H1 (cell line): ENCODE measurements around the gene UNC79. TPM values are rescaled to one million over a fixed set of nuclear protein-coding genes. Genes with fewer than 3 reads are reported as not detected.

Experiments used
- CTCF ChIA-PET: fragments of 300-600 bp; sonication (Branson Sonifier 250); formaldehyde crosslinking; loops from one replicate; lab custom pipeline; 2021; ENCODE audit not compliant: partially characterized antibody; lab: Charles Lee
- POLR2A ChIA-PET: fragments of 300-600 bp; sonication (Branson Sonifier 250); formaldehyde crosslinking; loops from one replicate; lab custom pipeline; 2021; ENCODE audit warnings: inconsistent platforms; ENCODE audit not compliant: partially characterized antibody; lab: Charles Lee
- DNase-seq, 2 experiments: peaks; one replicate each; pipeline versions ENCODE4 v3.0.0 to v3.0.0-alpha.2; 2010 to 2022; ENCODE audit warnings: low spot score in 2 of 2, low read depth in 1 of 2, mixed read lengths in 1 of 2
- FAIRE-seq: peaks from 2 replicates; lab custom pipeline; 2011; peaks lifted over from hg19 to GRCh38; lab: Jason Lieb, UNC
- H2AFZ ChIP-seq: 2 replicates; pipeline ENCODE4 v1.8.1; 2012; ENCODE audit warnings: low read length, inconsistent platforms
- H2AK5ac ChIP-seq: 2 replicates; pipeline ENCODE4 v1.6.1; 2013; ENCODE audit warnings: low read depth, low read length
- H2BK120ac ChIP-seq: replicated peaks from 2 replicates; pipeline ENCODE3; 2013; ENCODE audit warnings: low read depth, low read length, inconsistent platforms
- H2BK12ac ChIP-seq: 2 replicates; pipeline ENCODE4 v1.6.1; 2013; ENCODE audit warnings: low read depth, low read length
- H2BK15ac ChIP-seq: 2 replicates; pipeline ENCODE4 v1.6.1; 2013; ENCODE audit warnings: low read length
- H2BK20ac ChIP-seq: 2 replicates; pipeline ENCODE4 v1.6.1; 2013; ENCODE audit warnings: low read length
- H2BK5ac ChIP-seq: 2 replicates; pipeline ENCODE4 v1.6.1; 2013; ENCODE audit warnings: low read depth, low read length
- H3K14ac ChIP-seq: 2 replicates; pipeline ENCODE4 v1.6.1; 2013; ENCODE audit warnings: inconsistent platforms; ENCODE audit not compliant: insufficient read length
- H3K18ac ChIP-seq: 2 replicates; pipeline ENCODE4 v1.6.1; 2013; ENCODE audit warnings: low read length; ENCODE audit errors: extremely low read depth
- H3K23ac ChIP-seq: 2 replicates; pipeline ENCODE4 v1.6.1; 2013; ENCODE audit warnings: inconsistent platforms; ENCODE audit not compliant: insufficient read length
- H3K23me2 ChIP-seq: 2 replicates; pipeline ENCODE4 v1.6.1; 2013; ENCODE audit warnings: low read depth, low read length
- H3K27ac ChIP-seq: 2 replicates; pipeline ENCODE4 v1.6.1; 2011; ENCODE audit warnings: low read depth, low read length, inconsistent platforms
- H3K27me3 ChIP-seq, 4 experiments: replicated peaks in 1 of 4; 1 replicate in 1 of 4; 2 replicates in 3 of 4; pipeline versions ENCODE4 v1.6.1 to v1.8.1; 2011 to 2013; ENCODE audit warnings: low read length in 3 of 4, mild to moderate bottlenecking in 3 of 4, inconsistent platforms in 2 of 4, mixed read lengths in 2 of 4, moderate library complexity in 1 of 4; ENCODE audit not compliant: control insufficient read depth in 3 of 4, insufficient read depth in 3 of 4; ENCODE audit errors: extremely low read depth in 1 of 4
- H3K36me3 ChIP-seq, 4 experiments: 2 replicates each; pipeline versions ENCODE4 v1.6.1 to v1.8.1; 2011 to 2013; ENCODE audit warnings: mild to moderate bottlenecking in 4 of 4, low read length in 3 of 4, moderate library complexity in 2 of 4, control low read depth in 1 of 4, inconsistent platforms in 1 of 4; ENCODE audit not compliant: insufficient read depth in 4 of 4, control insufficient read depth in 2 of 4
- H3K4ac ChIP-seq: replicated peaks from 2 replicates; pipeline ENCODE3; 2013; ENCODE audit warnings: low read length, low read depth, mixed read lengths, inconsistent platforms; ENCODE audit not compliant: insufficient read length
- H3K4me1 ChIP-seq, 4 experiments: replicated peaks in 1 of 4; 1 replicate in 1 of 4; 2 replicates in 3 of 4; pipeline versions ENCODE4 v1.6.1 to v1.8.1; 2011 to 2013; ENCODE audit warnings: low read length in 3 of 4, inconsistent platforms in 2 of 4, mixed read lengths in 1 of 4; ENCODE audit not compliant: insufficient read depth in 4 of 4, control insufficient read depth in 3 of 4
- H3K4me2 ChIP-seq, 2 experiments: 2 replicates each; pipeline versions ENCODE4 v1.6.1 to v1.8.1; 2011 to 2013; ENCODE audit warnings: low read depth in 2 of 2, low read length in 2 of 2, control low read depth in 1 of 2, inconsistent platforms in 1 of 2, mild to moderate bottlenecking in 1 of 2; ENCODE audit not compliant: insufficient read depth in 1 of 2
- H3K4me3 ChIP-seq, 4 experiments: fragments of 200-600, 300-600 bp in 1 of 4; sonication (generic), shearing (Covaris generic), sonication (Bioruptor Twin) in 1 of 4; 2 replicates each; pipeline versions ENCODE4 v1.5.1 to v1.8.1; 2011 to 2016; ENCODE audit warnings: low read length in 4 of 4, low read depth in 3 of 4, control low read depth in 2 of 4, inconsistent platforms in 2 of 4, mild to moderate bottlenecking in 2 of 4, mixed read lengths in 1 of 4, moderate library complexity in 1 of 4; ENCODE audit not compliant: insufficient read depth in 2 of 4; ENCODE audit errors: extremely low read depth in 1 of 4
- H3K56ac ChIP-seq: replicated peaks from 2 replicates; pipeline ENCODE3; 2013; ENCODE audit warnings: low read depth, mild to moderate bottlenecking, mixed read lengths, low read length, inconsistent platforms; ENCODE audit not compliant: insufficient read length
- H3K79me1 ChIP-seq: 2 replicates; pipeline ENCODE4 v1.6.1; 2013; ENCODE audit warnings: low read depth, low read length, control low read depth
- H3K79me2 ChIP-seq, 2 experiments: 2 replicates each; pipeline versions ENCODE4 v1.6.1 to v1.8.1; 2012 to 2013; ENCODE audit warnings: low read length in 2 of 2, mild to moderate bottlenecking in 2 of 2, inconsistent platforms in 1 of 2; ENCODE audit not compliant: insufficient read depth in 2 of 2, control insufficient read depth in 1 of 2
- H3K9ac ChIP-seq, 4 experiments: replicated peaks in 1 of 4; 1 replicate in 1 of 4; 2 replicates in 3 of 4; pipeline versions ENCODE4 v1.6.1 to v1.8.1; 2011 to 2013; ENCODE audit warnings: low read depth in 3 of 4, low read length in 3 of 4, control low read depth in 2 of 4, mild to moderate bottlenecking in 2 of 4, moderate library complexity in 2 of 4, inconsistent platforms in 1 of 4; ENCODE audit errors: extremely low read depth in 1 of 4
- H3K9me3 ChIP-seq, 2 experiments: 2 replicates each; pipeline versions ENCODE4 v1.6.1 to v1.8.1; 2012 to 2013; ENCODE audit warnings: mild to moderate bottlenecking in 2 of 2, moderate library complexity in 2 of 2, control low read depth in 1 of 2, inconsistent platforms in 1 of 2, low read depth in 1 of 2, low read length in 1 of 2, mixed read lengths in 1 of 2; ENCODE audit not compliant: insufficient read depth in 2 of 2
- H4K20me1 ChIP-seq, 2 experiments: replicated peaks in 1 of 2; 2 replicates each; pipeline versions ENCODE3 to v1.8.1; 2011 to 2013; ENCODE audit warnings: inconsistent platforms in 2 of 2, low read length in 2 of 2, mild to moderate bottlenecking in 1 of 2; ENCODE audit not compliant: insufficient read depth in 2 of 2, control insufficient read depth in 1 of 2
- H4K5ac ChIP-seq: 2 replicates; pipeline ENCODE4 v1.6.1; 2013; ENCODE audit warnings: low read length, low read depth, mixed read lengths, inconsistent platforms; ENCODE audit not compliant: insufficient read length
- H4K8ac ChIP-seq: 2 replicates; pipeline ENCODE4 v1.8.0; 2013; ENCODE audit warnings: mild to moderate bottlenecking, moderate library complexity, low read length, inconsistent platforms; ENCODE audit not compliant: insufficient read depth; ENCODE audit errors: extremely low read depth
- H4K91ac ChIP-seq: replicated peaks from 2 replicates; pipeline ENCODE3; 2013; ENCODE audit warnings: low read length, mixed read lengths, inconsistent platforms; ENCODE audit not compliant: insufficient read length
- CREB1 ChIP-seq: IDR thresholded peaks from 2 replicates; pipeline ENCODE4 v1.6.1; 2012; ENCODE audit warnings: inconsistent platforms
- CTBP2 ChIP-seq: IDR thresholded peaks from 2 replicates; pipeline ENCODE4 v1.7.0; 2011; ENCODE audit warnings: borderline replicate concordance, mild to moderate bottlenecking, moderate library complexity, mixed read lengths, low read length; ENCODE audit not compliant: insufficient read depth, insufficient read length
- GTF2F1 ChIP-seq: IDR thresholded peaks from 2 replicates; pipeline ENCODE4 v1.6.1; 2012; ENCODE audit warnings: low read depth, low read length, improper control_type of control experiment, borderline replicate concordance
- PHF8 ChIP-seq: fragments of 200-600 bp; sonication (generic); conservative IDR thresholded peaks from 2 replicates; pipeline ENCODE4 v1.7.1; 2012; ENCODE audit warnings: low read depth, mild to moderate bottlenecking, inconsistent platforms, low read length, moderate library complexity
- RAD21 ChIP-seq, 2 experiments: IDR thresholded peaks in 1 of 2; conservative IDR thresholded peaks in 1 of 2; 2 replicates each; pipeline ENCODE4 v1.6.1; 2011; ENCODE audit warnings: low read depth in 2 of 2, low read length in 2 of 2, improper control_type of control experiment in 1 of 2, inconsistent platforms in 1 of 2, mild to moderate bottlenecking in 1 of 2, moderate library complexity in 1 of 2
- TAF1 ChIP-seq: IDR thresholded peaks from 2 replicates; pipeline ENCODE4 v1.6.1; 2011; ENCODE audit warnings: mild to moderate bottlenecking, low read depth, low read length
- TBP ChIP-seq: IDR thresholded peaks from 2 replicates; pipeline ENCODE4 v1.6.1; 2011; ENCODE audit warnings: low read depth, low read length, improper control_type of control experiment
- ZNF274 ChIP-seq: IDR thresholded peaks from 2 replicates; pipeline ENCODE4 v1.7.0; 2012; ENCODE audit warnings: low read length, borderline replicate concordance; ENCODE audit errors: extremely low read depth
- WGBS, 2 experiments: shearing (Covaris generic) in 1 of 2; methylation state at CpG; one replicate each; pipeline versions ENCODE4 v1.1.6 to v1.1.7; 2013 to 2015; ENCODE audit warnings: low lambda C conversion rate in 2 of 2, mixed read lengths in 2 of 2, inconsistent platforms in 1 of 2, low coverage in 1 of 2, missing lambda C conversion rate in 1 of 2; ENCODE audit not compliant: insufficient replicate concordance in 2 of 2, insufficient coverage in 1 of 2, insufficient read length in 1 of 2; ENCODE audit errors: extremely low coverage in 1 of 2, missing lambda C conversion rate in 1 of 2; 5-methylcytosine and 5-hydroxymethylcytosine counted together
- polyA plus RNA-seq, 7 experiments: library from polyadenylated mRNA; depleted of rRNA in 3 of 7; stranded (reverse) in 5 of 7; unstranded in 2 of 7; fragments of >200 nt in 5 of 7; fragments of 200-250 nt in 2 of 7; gene quantifications; 1 replicate in 5 of 7; 2 replicates in 1 of 7; 4 replicates in 1 of 7; pipeline versions ENCODE4 v1.2.1 to v1.2.3, GENCODE V29; 2011 to 2013; ENCODE audit warnings: missing spikeins in 2 of 7, mixed read lengths in 2 of 7
- total RNA-seq: library from RNA; stranded (reverse); fragmentation: NEBNext Ultra II Directional; extraction: Animal tissue kit (Norgen Biotek cat#: 25700); gene quantifications from 2 replicates; pipeline ENCODE4 v1.2.1, GENCODE V29; 2021
- TF ChIP-seq, protein P1 (sequence below), 3 experiments: IDR thresholded peaks; 1 replicate in 2 of 3; 2 replicates in 1 of 3; pipeline versions ENCODE4 v1.5.1 to v1.6.1; 2011; ENCODE audit warnings: low read length in 3 of 3, mild to moderate bottlenecking in 3 of 3, inconsistent platforms in 2 of 3, low read depth in 1 of 3, moderate library complexity in 1 of 3; ENCODE audit not compliant: insufficient read depth in 1 of 3; ENCODE audit errors: control extremely low read depth in 1 of 3
- TF ChIP-seq, protein P2 (sequence below): IDR thresholded peaks from 2 replicates; pipeline ENCODE4 v1.6.1; 2012; ENCODE audit warnings: inconsistent platforms

UNC79 gene
- total and polyA plus RNA-seq, 2 of the 8 experiments (the other 6 are each of a cell fraction or from before 2014, with no cell fraction given): 1.8 to 2.3 TPM

DNA sequence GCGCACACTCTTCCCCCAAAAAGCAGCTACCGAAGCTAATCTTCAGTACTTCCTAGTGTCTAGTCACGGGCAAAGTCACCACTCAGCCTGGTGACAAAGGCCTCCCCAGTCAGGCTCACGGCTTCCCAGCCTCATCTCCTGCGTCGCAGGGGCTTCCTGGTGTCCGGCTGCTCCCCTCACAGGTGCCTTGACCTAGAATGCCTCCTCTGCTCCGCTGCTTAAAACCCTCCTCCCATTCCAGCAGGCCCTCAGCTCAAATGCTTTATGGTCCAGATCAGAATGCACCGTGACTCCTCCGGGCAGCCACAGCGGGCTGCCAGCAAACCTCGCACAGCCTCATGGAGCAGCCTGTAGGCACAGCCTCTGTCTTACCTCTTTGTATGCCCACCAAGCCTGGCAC is 304.5 kb downstream of the UNC79 start:
- H3K23me2 ChIP-seq: no peaks in the 10 kb centered on the region
- no peak overlapping the region for H4K91ac ChIP-seq
- H3K9ac ChIP-seq: no peak overlapping the region
- H2BK12ac ChIP-seq: no peak overlapping the region
- no peak overlapping the region for H3K4me2 ChIP-seq
- H3K79me2 ChIP-seq: no peaks in the 10 kb centered on the region
- no peak overlapping the region for H2BK5ac ChIP-seq
- H3K79me1 ChIP-seq: no peaks in the 10 kb centered on the region
- H3K36me3 ChIP-seq: no peaks in the 10 kb centered on the region
- no peak overlapping the region for H3K23ac ChIP-seq
- ChIA-PET POLR2A (interaction anchor here (1.0 to 1.4 kb wide), 3 partner anchors 10 to 54 kb away, joined by 3 read pairs; partner anchors contain the start of gene PRIMA1), CTCF (interaction anchor here (0.6 to 2.5 kb wide), 11 partner anchors 14 to 168 kb away, joined by 3 to 6 read pairs (median 4); partner anchors contain the start of gene PRIMA1)
- H4K8ac ChIP-seq: no peak overlapping the region
- FAIRE-seq (no peak), DNase-seq (no peak)
- H3K56ac ChIP-seq: no peak overlapping the region
- H4K20me1 ChIP-seq: no peaks in the 10 kb centered on the region
- H3K14ac ChIP-seq: no peak overlapping the region
- H3K4me1 ChIP-seq: peaks cover 0 to 6% (median under 1%) of the 10 kb centered on the region in 4 experiments; a peak in 1 of 7 replicates
- H3K27ac ChIP-seq: no peak overlapping the region
- no peak overlapping the region for H2AK5ac ChIP-seq
- H2AFZ ChIP-seq: no peak overlapping the region
- H3K27me3 ChIP-seq: no peaks in the 10 kb centered on the region; a peak in 1 of 7 replicates
- H3K4me3 ChIP-seq: no peak overlapping the region
- H3K9me3 ChIP-seq: no peaks in the 10 kb centered on the region
- H2BK120ac ChIP-seq: no peak overlapping the region
- H3K4ac ChIP-seq: no peak overlapping the region
- H2BK15ac ChIP-seq: no peak overlapping the region
- no peak overlapping the region for H4K5ac ChIP-seq
- WGBS, 2 experiments: 85% methylated on average over 12 of the region's 12 CpGs; no CpG with 5 or more reads in 1 of the 2 experiments
- H2BK20ac ChIP-seq: no peak overlapping the region
- H3K18ac ChIP-seq: no peak overlapping the region; the same call in 1 of the 2 replicates
- no peak for TF ChIP-seq TAF1
- TF ChIP-seq CREB1: no peak
- TF ChIP-seq GTF2F1: no peak
- no peak for TF ChIP-seq PHF8
- TF ChIP-seq, protein P1, sequence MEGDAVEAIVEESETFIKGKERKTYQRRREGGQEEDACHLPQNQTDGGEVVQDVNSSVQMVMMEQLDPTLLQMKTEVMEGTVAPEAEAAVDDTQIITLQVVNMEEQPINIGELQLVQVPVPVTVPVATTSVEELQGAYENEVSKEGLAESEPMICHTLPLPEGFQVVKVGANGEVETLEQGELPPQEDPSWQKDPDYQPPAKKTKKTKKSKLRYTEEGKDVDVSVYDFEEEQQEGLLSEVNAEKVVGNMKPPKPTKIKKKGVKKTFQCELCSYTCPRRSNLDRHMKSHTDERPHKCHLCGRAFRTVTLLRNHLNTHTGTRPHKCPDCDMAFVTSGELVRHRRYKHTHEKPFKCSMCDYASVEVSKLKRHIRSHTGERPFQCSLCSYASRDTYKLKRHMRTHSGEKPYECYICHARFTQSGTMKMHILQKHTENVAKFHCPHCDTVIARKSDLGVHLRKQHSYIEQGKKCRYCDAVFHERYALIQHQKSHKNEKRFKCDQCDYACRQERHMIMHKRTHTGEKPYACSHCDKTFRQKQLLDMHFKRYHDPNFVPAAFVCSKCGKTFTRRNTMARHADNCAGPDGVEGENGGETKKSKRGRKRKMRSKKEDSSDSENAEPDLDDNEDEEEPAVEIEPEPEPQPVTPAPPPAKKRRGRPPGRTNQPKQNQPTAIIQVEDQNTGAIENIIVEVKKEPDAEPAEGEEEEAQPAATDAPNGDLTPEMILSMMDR (IDR thresholded peaks at IDR 0.05; ENCODE audit: control extremely low read depth in 1 of 3, insufficient read depth in 1 of 3, low read depth in 1 of 3, low read length in 3 of 3): no peak
- TF ChIP-seq CTBP2: no peak
- TF ChIP-seq, protein P2, sequence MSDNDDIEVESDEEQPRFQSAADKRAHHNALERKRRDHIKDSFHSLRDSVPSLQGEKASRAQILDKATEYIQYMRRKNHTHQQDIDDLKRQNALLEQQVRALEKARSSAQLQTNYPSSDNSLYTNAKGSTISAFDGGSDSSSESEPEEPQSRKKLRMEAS: no peak
- TF ChIP-seq RAD21 (IDR thresholded peaks at IDR 0.05 in 1 of 2, conservative IDR thresholded peaks at IDR 0.05 in 1 of 2; ENCODE audit: low read depth in 2 of 2, low read length in 2 of 2): no peak
- no peak for TF ChIP-seq ZNF274
- TF ChIP-seq TBP: no peak
